T-helper 9 cell (primary cell): ENCODE results near the gene CLCA4.

ENCODE experiments used
- DNase-seq: peaks from one replicate; pipeline ENCODE4 v3.0.0-alpha.2; 2020

The CLCA4 gene

GRCh38 chr1:86621286-86621685, 74.4 kb downstream of the CLCA4 start:
- no peak for DNase-seq
